ENCODE results near the gene ZEB1. TPM values are rescaled to one million over a fixed set of nuclear protein-coding genes. Genes with fewer than 3 reads are reported as not detected.

The ZEB1 gene
- polyA plus RNA-seq (2013), result 25.4 TPM

GRCh38 chr10:31318854-31319601 lies at the start of gene ZEB1:
Gene ZEB1 (plus strand): TSS chr10:31319216. CDS start chr10:31319235, 19 bp downstream.
- ChIA-PET CTCF (interaction anchor here (2.0 kb wide), 1 partner anchor 235 kb away, joined by 4 read pairs; no protein-coding TSS in a partner anchor), POLR2A (interaction anchor here (0.5 to 1.0 kb wide), 2 partner anchors 287 to 533 kb away, joined by 3 to 4 read pairs; partner anchors contain the start of gene ZNF438)
- H3K36me3 ChIP-seq (ENCODE audit: control insufficient read depth in 4 of 4, insufficient read depth in 4 of 4, low read length in 3 of 4), result no peaks in the 10 kb centered on the region
- under 1% methylated on average over 45 of the region's 71 CpGs for WGBS (ENCODE audit: insufficient coverage)
- H3K4me3 ChIP-seq (ENCODE audit: control insufficient read depth in 1 of 7, extremely low read depth in 1 of 7, insufficient read depth in 4 of 7, low read depth in 2 of 7, low read length in 6 of 7), result peak within 1 kb of the TSS; percentile 84 to 99 (median 94)
- H3K4me1 ChIP-seq (ENCODE audit: control extremely low read depth in 1 of 4, control insufficient read depth in 4 of 4, insufficient read depth in 4 of 4, low read length in 3 of 4), result peaks cover 8 to 27% (median 17%) of the 10 kb centered on the region in 4 experiments
- peak; percentile 96 to 98 (median 98) for DNase-seq
- no peaks in the 10 kb centered on the region for H3K9me3 ChIP-seq (ENCODE audit: control extremely low read depth in 1 of 5, control insufficient read depth in 4 of 5, insufficient read depth in 2 of 5, low read depth in 1 of 5, low read length in 4 of 5)
- peak within 1 kb of the TSS; percentile 85 to 92 for H3K27ac ChIP-seq (ENCODE audit: insufficient read depth in 1 of 2, low read depth in 1 of 2, low read length in 2 of 2, poor library complexity in 1 of 2, severe bottlenecking in 2 of 2)
- no peaks in the 10 kb centered on the region for H3K27me3 ChIP-seq (replicated peaks in 2 of 5; ENCODE audit: control insufficient read depth in 4 of 5, insufficient read depth in 5 of 5, low read length in 4 of 5)

GRCh38 chr10:31270954-31271353 lies 48.1 kb upstream of the ZEB1 start:
- Histone ChIP-seq H3K4me3 (ENCODE audit: control insufficient read depth in 1 of 7, extremely low read depth in 1 of 7, insufficient read depth in 4 of 7, low read depth in 2 of 7, low read length in 6 of 7) (no peak overlapping the region), H3K9me3 (ENCODE audit: control extremely low read depth in 1 of 5, control insufficient read depth in 4 of 5, insufficient read depth in 2 of 5, low read depth in 1 of 5, low read length in 4 of 5) (peaks cover 0 to 5% (median 1%) of the 10 kb centered on the region in 5 experiments), H3K4me1 (ENCODE audit: control extremely low read depth in 1 of 4, control insufficient read depth in 4 of 4, insufficient read depth in 4 of 4, low read length in 3 of 4) (no peaks in the 10 kb centered on the region), H3K27ac (ENCODE audit: insufficient read depth in 1 of 2, low read depth in 1 of 2, low read length in 2 of 2, poor library complexity in 1 of 2, severe bottlenecking in 2 of 2) (no peak overlapping the region), H3K36me3 (ENCODE audit: control insufficient read depth in 4 of 4, insufficient read depth in 4 of 4, low read length in 3 of 4) (no peaks in the 10 kb centered on the region), H3K27me3 (replicated peaks in 2 of 5; ENCODE audit: control insufficient read depth in 4 of 5, insufficient read depth in 5 of 5, low read length in 4 of 5) (no peaks in the 10 kb centered on the region)
- 97% methylated on average over 5 of the region's 5 CpGs for WGBS (ENCODE audit: insufficient coverage)
- DNase-seq, result no peak
- ChIA-PET POLR2A (no interaction called here), CTCF (interaction anchor here (1.2 kb wide), 1 partner anchor 29 kb away, joined by 3 read pairs; no protein-coding TSS in a partner anchor)

DNA sequence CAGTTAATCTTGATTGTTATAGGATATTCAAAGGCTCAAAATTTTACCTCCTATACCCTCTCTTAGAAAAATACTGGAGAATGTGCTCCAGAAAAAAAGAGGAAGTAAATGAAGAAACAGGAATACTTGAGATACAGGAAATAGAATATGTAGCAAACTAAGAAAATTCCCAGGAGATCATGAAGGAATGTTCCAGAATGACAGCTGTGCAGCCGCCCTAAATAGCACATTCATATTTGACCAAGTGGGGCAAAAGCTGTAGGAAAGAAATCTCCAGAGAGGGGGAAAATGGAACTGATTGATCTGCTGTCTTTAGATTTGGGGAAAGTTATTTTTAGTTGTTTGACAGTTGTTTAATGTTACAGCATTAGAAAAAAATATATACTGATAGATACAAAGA lies 46.2 kb upstream of the ZEB1 start:
- Histone ChIP-seq H3K27ac (ENCODE audit: insufficient read depth in 1 of 2, low read depth in 1 of 2, low read length in 2 of 2, poor library complexity in 1 of 2, severe bottlenecking in 2 of 2) (no peak overlapping the region), H3K36me3 (ENCODE audit: control insufficient read depth in 4 of 4, insufficient read depth in 4 of 4, low read length in 3 of 4) (no peaks in the 10 kb centered on the region), H3K27me3 (replicated peaks in 2 of 5; ENCODE audit: control insufficient read depth in 4 of 5, insufficient read depth in 5 of 5, low read length in 4 of 5) (no peaks in the 10 kb centered on the region), H3K9me3 (ENCODE audit: control extremely low read depth in 1 of 5, control insufficient read depth in 4 of 5, insufficient read depth in 2 of 5, low read depth in 1 of 5, low read length in 4 of 5) (peaks cover 0 to 5% (median 1%) of the 10 kb centered on the region in 5 experiments), H3K4me3 (ENCODE audit: control insufficient read depth in 1 of 7, extremely low read depth in 1 of 7, insufficient read depth in 4 of 7, low read depth in 2 of 7, low read length in 6 of 7) (no peak overlapping the region), H3K4me1 (ENCODE audit: control extremely low read depth in 1 of 4, control insufficient read depth in 4 of 4, insufficient read depth in 4 of 4, low read length in 3 of 4) (no peaks in the 10 kb centered on the region)
- no peak for DNase-seq
- ChIA-PET CTCF (no interaction called here), POLR2A (no interaction called here)
- 100% methylated on average over 1 of the region's 1 CpG for WGBS (ENCODE audit: insufficient coverage)

GRCh38 chr10:31273789-31274188 lies 45.2 kb upstream of the ZEB1 start:
- ChIA-PET CTCF (no interaction called here), POLR2A (no interaction called here)
- Histone ChIP-seq H3K4me3 (ENCODE audit: control insufficient read depth in 1 of 7, extremely low read depth in 1 of 7, insufficient read depth in 4 of 7, low read depth in 2 of 7, low read length in 6 of 7) (no peak overlapping the region), H3K9me3 (ENCODE audit: control extremely low read depth in 1 of 5, control insufficient read depth in 4 of 5, insufficient read depth in 2 of 5, low read depth in 1 of 5, low read length in 4 of 5) (peaks cover 0 to 5% (median 1%) of the 10 kb centered on the region in 5 experiments), H3K4me1 (ENCODE audit: control extremely low read depth in 1 of 4, control insufficient read depth in 4 of 4, insufficient read depth in 4 of 4, low read length in 3 of 4) (peaks cover 0 to 4% (median 0%) of the 10 kb centered on the region in 4 experiments), H3K27me3 (replicated peaks in 2 of 5; ENCODE audit: control insufficient read depth in 4 of 5, insufficient read depth in 5 of 5, low read length in 4 of 5) (no peaks in the 10 kb centered on the region), H3K36me3 (ENCODE audit: control insufficient read depth in 4 of 4, insufficient read depth in 4 of 4, low read length in 3 of 4) (no peaks in the 10 kb centered on the region), H3K27ac (ENCODE audit: insufficient read depth in 1 of 2, low read depth in 1 of 2, low read length in 2 of 2, poor library complexity in 1 of 2, severe bottlenecking in 2 of 2) (no peak overlapping the region)
- no CpG with 5 or more reads among the region's 2 CpGs for WGBS (ENCODE audit: insufficient coverage)
- no peak for DNase-seq

- peak in 1 of 3 donors; percentile 7 for DNase-seq
- Histone ChIP-seq H3K4me3 (ENCODE audit: control insufficient read depth in 1 of 7, extremely low read depth in 1 of 7, insufficient read depth in 4 of 7, low read depth in 2 of 7, low read length in 6 of 7) (no peak overlapping the region), H3K27ac (ENCODE audit: insufficient read depth in 1 of 2, low read depth in 1 of 2, low read length in 2 of 2, poor library complexity in 1 of 2, severe bottlenecking in 2 of 2) (no peak overlapping the region), H3K4me1 (ENCODE audit: control extremely low read depth in 1 of 4, control insufficient read depth in 4 of 4, insufficient read depth in 4 of 4, low read length in 3 of 4) (peaks cover 0 to 8% (median 0%) of the 10 kb centered on the region in 4 experiments), H3K9me3 (ENCODE audit: control extremely low read depth in 1 of 5, control insufficient read depth in 4 of 5, insufficient read depth in 2 of 5, low read depth in 1 of 5, low read length in 4 of 5) (peaks cover 0 to 6% (median 1%) of the 10 kb centered on the region in 5 experiments), H3K27me3 (replicated peaks in 2 of 5; ENCODE audit: control insufficient read depth in 4 of 5, insufficient read depth in 5 of 5, low read length in 4 of 5) (no peaks in the 10 kb centered on the region), H3K36me3 (ENCODE audit: control insufficient read depth in 4 of 4, insufficient read depth in 4 of 4, low read length in 3 of 4) (no peaks in the 10 kb centered on the region)
- ChIA-PET CTCF (no interaction called here), POLR2A (no interaction called here)
- 100% methylated on average over 1 of the region's 2 CpGs for WGBS (ENCODE audit: insufficient coverage)
Measured at GRCh38 chr10:31274310-31274709, 44.7 kb upstream of the ZEB1 start.

GRCh38 chr10:31278279-31278941 lies 40.6 kb upstream of the ZEB1 start:
- H3K4me3 ChIP-seq (ENCODE audit: control insufficient read depth in 1 of 7, extremely low read depth in 1 of 7, insufficient read depth in 4 of 7, low read depth in 2 of 7, low read length in 6 of 7), result no peak overlapping the region
- no peaks in the 10 kb centered on the region for H3K27me3 ChIP-seq (replicated peaks in 2 of 5; ENCODE audit: control insufficient read depth in 4 of 5, insufficient read depth in 5 of 5, low read length in 4 of 5)
- H3K9me3 ChIP-seq (ENCODE audit: control extremely low read depth in 1 of 5, control insufficient read depth in 4 of 5, insufficient read depth in 2 of 5, low read depth in 1 of 5, low read length in 4 of 5), result peaks cover 0 to 6% (median 2%) of the 10 kb centered on the region in 5 experiments
- WGBS (ENCODE audit: insufficient coverage), result 13% methylated on average over 1 of the region's 3 CpGs
- ChIA-PET POLR2A (no interaction called here), CTCF (interaction anchor here (0.9 to 1.5 kb wide), 2 partner anchors 11 to 17 kb away, joined by 3 to 4 read pairs; no protein-coding TSS in a partner anchor)
- H3K4me1 ChIP-seq (ENCODE audit: control extremely low read depth in 1 of 4, control insufficient read depth in 4 of 4, insufficient read depth in 4 of 4, low read length in 3 of 4), result peaks cover 0 to 8% (median 0%) of the 10 kb centered on the region in 4 experiments
- peak; percentile 3 to 26 (median 16) for DNase-seq
- no peaks in the 10 kb centered on the region for H3K36me3 ChIP-seq (ENCODE audit: control insufficient read depth in 4 of 4, insufficient read depth in 4 of 4, low read length in 3 of 4)
- no peak overlapping the region for H3K27ac ChIP-seq (ENCODE audit: insufficient read depth in 1 of 2, low read depth in 1 of 2, low read length in 2 of 2, poor library complexity in 1 of 2, severe bottlenecking in 2 of 2)

GRCh38 chr10:31280972-31281371 lies 38.0 kb upstream of the ZEB1 start:
- Histone ChIP-seq H3K27me3 (replicated peaks in 2 of 5; ENCODE audit: control insufficient read depth in 4 of 5, insufficient read depth in 5 of 5, low read length in 4 of 5) (no peaks in the 10 kb centered on the region), H3K9me3 (ENCODE audit: control extremely low read depth in 1 of 5, control insufficient read depth in 4 of 5, insufficient read depth in 2 of 5, low read depth in 1 of 5, low read length in 4 of 5) (peaks cover 0 to 6% (median 2%) of the 10 kb centered on the region in 5 experiments), H3K4me3 (ENCODE audit: control insufficient read depth in 1 of 7, extremely low read depth in 1 of 7, insufficient read depth in 4 of 7, low read depth in 2 of 7, low read length in 6 of 7) (no peak overlapping the region), H3K36me3 (ENCODE audit: control insufficient read depth in 4 of 4, insufficient read depth in 4 of 4, low read length in 3 of 4) (no peaks in the 10 kb centered on the region), H3K4me1 (ENCODE audit: control extremely low read depth in 1 of 4, control insufficient read depth in 4 of 4, insufficient read depth in 4 of 4, low read length in 3 of 4) (peaks cover 0 to 8% (median 0%) of the 10 kb centered on the region in 4 experiments), H3K27ac (ENCODE audit: insufficient read depth in 1 of 2, low read depth in 1 of 2, low read length in 2 of 2, poor library complexity in 1 of 2, severe bottlenecking in 2 of 2) (no peak overlapping the region)
- WGBS (ENCODE audit: insufficient coverage), result no CpG with 5 or more reads among the region's 1 CpG
- POLR2A ChIA-PET, result no interaction called here
- CTCF ChIA-PET, result interaction anchor here (1.2 kb wide), 1 partner anchor 19 kb away, joined by 4 read pairs; no protein-coding TSS in a partner anchor
- DNase-seq, result no peak
